ENCODE data around the gene ABCA10.

DNA sequence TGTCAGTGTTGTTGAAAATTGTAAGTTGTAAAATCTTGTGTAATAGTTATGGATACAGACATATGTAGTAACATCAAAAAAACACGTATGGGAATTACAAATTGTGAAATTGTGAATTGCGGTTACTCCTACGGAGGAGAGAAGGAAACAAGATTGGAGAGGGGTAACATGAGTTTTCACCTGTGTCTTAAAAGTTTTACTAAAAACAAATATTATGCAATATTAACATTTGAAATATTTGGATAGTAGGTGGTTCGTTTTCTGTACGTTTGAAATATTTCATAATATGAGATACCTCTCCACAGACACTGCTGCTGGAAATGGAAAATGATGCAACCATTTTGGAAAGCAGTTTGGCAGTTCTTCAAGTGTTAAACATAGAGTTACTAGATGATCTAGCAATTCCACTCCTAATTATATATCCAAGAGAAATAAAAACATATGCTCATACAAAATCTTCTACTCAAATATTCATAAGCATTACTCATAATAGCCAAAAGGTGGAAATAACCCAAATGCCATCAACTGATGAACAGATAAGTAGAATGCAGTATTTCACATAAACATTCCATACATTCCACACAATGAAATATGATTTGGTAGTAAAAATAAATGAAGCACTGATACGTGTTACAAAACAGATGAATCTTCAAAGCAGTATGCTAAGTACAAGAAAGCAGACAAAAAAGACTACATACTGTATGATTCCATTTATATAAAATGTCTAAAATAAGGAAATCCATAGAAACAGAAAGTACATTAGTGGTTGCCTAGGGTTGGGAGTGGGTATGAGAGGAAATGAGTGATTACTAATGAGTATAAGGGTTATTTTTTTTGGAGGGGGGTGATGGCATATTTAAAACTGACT is 40.7 kb upstream of the ABCA10 start:
- TF ChIP-seq POLR2A (IDR thresholded peaks at IDR 0.05) (no peak), CTCF (IDR thresholded peaks at IDR 0.05) (no peak), EP300 (IDR thresholded peaks at IDR 0.05) (no peak)
